ENCODE data around the gene RFTN1.

Gene RFTN1

DNA sequence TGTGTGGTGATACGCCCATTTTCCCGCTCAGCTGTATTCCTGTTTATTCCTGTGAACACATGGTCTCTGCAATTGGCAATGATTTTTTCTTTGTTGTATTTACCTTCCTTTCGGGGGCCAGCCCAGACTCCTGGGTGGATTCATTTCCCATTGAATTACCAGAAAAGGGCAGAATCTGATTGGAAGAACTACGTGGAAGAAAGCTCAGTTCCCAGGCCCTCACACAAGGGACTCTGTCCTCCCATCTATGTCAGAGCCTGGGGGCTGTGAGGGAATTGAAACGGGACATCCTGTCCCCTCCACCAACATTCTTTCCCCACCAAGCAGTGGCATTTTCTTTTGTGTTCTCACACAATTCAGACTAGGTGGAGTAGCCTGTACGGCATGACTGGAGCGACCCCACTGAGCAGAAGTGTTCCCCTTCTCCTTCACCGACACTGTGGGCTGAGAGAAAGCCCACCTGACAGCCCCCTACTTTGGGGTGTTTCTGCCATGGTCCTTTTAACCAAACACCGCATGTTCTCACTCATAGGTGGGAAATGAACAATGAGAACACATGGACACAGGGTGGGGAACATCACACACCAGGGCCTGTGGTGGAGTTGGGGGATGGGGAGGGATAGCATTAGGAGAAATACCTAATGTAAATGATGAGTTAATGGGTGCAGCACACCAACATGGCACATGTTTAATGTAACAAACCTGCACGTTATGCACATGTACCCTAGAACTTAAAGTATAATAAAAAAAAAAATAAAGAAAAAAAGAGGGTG is 32.1 kb upstream of the RFTN1 start:
- Histone ChIP-seq H2BK15ac (replicated peaks; ENCODE audit: low read depth) (no peak overlapping the region), H3K23ac (ENCODE audit: low read length) (no peak overlapping the region), H3K18ac (ENCODE audit: low read length) (no peak overlapping the region), H4K5ac (ENCODE audit: low read length) (no peak overlapping the region), H2BK5ac (ENCODE audit: low read length) (no peak overlapping the region), H3K4me1 (ENCODE audit: control insufficient read depth, low read depth, low read length) (no peaks in the 10 kb centered on the region), H2BK120ac (ENCODE audit: low read depth, low read length) (no peak overlapping the region), H3K56ac (ENCODE audit: low read length) (no peak overlapping the region), H3K36me3 (ENCODE audit: control insufficient read depth, insufficient read depth, low read length) (no peaks in the 10 kb centered on the region), H3K4me3 (ENCODE audit: low read length) (no peak overlapping the region), H3K9ac (ENCODE audit: low read length) (no peak overlapping the region), H3K27ac (ENCODE audit: low read depth, low read length) (no peak overlapping the region), H3K27me3 (ENCODE audit: insufficient read depth, low read length, poor library complexity) (no peaks in the 10 kb centered on the region), H4K8ac (ENCODE audit: low read depth, low read length) (no peak overlapping the region), H3K4me2 (ENCODE audit: low read length) (no peak overlapping the region), H3K4ac (ENCODE audit: low read depth, low read length) (no peak overlapping the region), H3K79me2 (ENCODE audit: control insufficient read depth, insufficient read depth, low read length) (no peaks in the 10 kb centered on the region), H3K79me1 (ENCODE audit: low read length) (no peaks in the 10 kb centered on the region), H2AK5ac (ENCODE audit: low read length) (no peak overlapping the region)
- DNase-seq, result peak; percentile 16
- no CpG with 5 or more reads among the region's 10 CpGs for WGBS (ENCODE audit: extremely low coverage, insufficient coverage, low lambda C conversion rate)

DNA sequence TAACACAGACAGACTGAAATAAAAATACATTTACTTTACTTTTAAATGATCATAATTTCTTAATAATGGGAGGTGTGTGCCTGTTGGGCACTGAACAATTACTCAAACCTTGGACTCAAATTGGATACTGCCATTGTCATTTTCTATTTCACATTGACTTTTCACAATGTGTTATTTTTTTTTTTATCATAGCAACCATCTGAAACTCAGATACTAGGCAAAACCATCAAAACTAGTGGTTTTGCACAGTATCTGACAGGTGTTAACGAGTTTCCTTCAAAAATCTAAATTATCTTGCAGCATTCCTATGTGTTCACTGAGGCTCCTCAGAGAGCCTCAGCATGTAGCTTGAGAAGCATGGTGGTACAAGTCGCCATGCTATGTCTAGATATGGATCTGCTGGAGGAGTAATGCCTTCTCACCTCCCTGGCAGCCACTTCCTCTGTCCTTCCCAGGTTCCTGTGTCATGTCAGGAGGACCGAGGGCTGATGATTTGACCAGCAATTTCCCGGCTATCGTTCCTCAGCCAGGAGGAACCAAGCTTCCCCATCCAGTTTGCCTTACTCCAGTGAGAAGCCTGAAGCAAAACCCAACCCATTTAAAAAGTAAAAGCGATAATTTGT is 29.9 kb upstream of the RFTN1 start:
- no CpG with 5 or more reads among the region's 6 CpGs for WGBS (ENCODE audit: extremely low coverage, insufficient coverage, low lambda C conversion rate)
- H3K4me3 ChIP-seq (ENCODE audit: low read length), result no peak overlapping the region
- no peaks in the 10 kb centered on the region for H3K79me2 ChIP-seq (ENCODE audit: control insufficient read depth, insufficient read depth, low read length)
- H3K23ac ChIP-seq (ENCODE audit: low read length), result no peak overlapping the region
- H3K27me3 ChIP-seq (ENCODE audit: insufficient read depth, low read length, poor library complexity), result no peaks in the 10 kb centered on the region
- H2BK120ac ChIP-seq (ENCODE audit: low read depth, low read length), result no peak overlapping the region
- H3K4me1 ChIP-seq (ENCODE audit: control insufficient read depth, low read depth, low read length), result no peaks in the 10 kb centered on the region
- H3K27ac ChIP-seq (ENCODE audit: low read depth, low read length), result no peak overlapping the region
- H3K9ac ChIP-seq (ENCODE audit: low read length), result no peak overlapping the region
- no peak overlapping the region for H3K18ac ChIP-seq (ENCODE audit: low read length)
- no peak overlapping the region for H4K8ac ChIP-seq (ENCODE audit: low read depth, low read length)
- H2AK5ac ChIP-seq (ENCODE audit: low read length), result no peak overlapping the region
- H2BK5ac ChIP-seq (ENCODE audit: low read length), result no peak overlapping the region
- no peak overlapping the region for H3K4me2 ChIP-seq (ENCODE audit: low read length)
- H3K36me3 ChIP-seq (ENCODE audit: control insufficient read depth, insufficient read depth, low read length), result no peaks in the 10 kb centered on the region
- no peak overlapping the region for H3K4ac ChIP-seq (ENCODE audit: low read depth, low read length)
- no peak overlapping the region for H4K5ac ChIP-seq (ENCODE audit: low read length)
- no peak overlapping the region for H2BK15ac ChIP-seq (replicated peaks; ENCODE audit: low read depth)
- no peaks in the 10 kb centered on the region for H3K79me1 ChIP-seq (ENCODE audit: low read length)
- DNase-seq, result peak; percentile 27
- H3K56ac ChIP-seq (ENCODE audit: low read length), result no peak overlapping the region

DNA sequence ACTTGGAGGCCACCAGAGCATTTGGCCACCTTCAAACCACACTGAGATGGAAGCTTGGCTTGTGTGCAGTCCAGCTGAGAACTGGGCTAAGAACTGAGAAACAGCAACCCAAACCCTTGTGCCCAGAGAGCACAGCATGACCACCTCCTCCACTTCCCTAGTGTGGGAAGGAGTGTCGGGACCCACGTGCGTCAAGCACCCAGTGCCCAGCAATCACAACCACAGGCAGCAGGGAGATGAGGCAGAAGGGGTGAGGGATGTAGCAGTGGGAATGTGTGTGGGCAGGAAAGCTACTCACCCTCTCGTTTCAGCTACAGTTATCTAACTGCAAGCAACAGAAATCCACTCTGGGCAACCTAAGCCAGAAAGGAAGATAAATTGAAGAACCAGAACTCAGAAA is 25.0 kb upstream of the RFTN1 start:
- Histone ChIP-seq H3K18ac (ENCODE audit: low read length) (no peak overlapping the region), H3K27me3 (ENCODE audit: insufficient read depth, low read length, poor library complexity) (no peaks in the 10 kb centered on the region), H2BK120ac (ENCODE audit: low read depth, low read length) (no peak overlapping the region), H4K8ac (ENCODE audit: low read depth, low read length) (no peak overlapping the region), H3K23ac (ENCODE audit: low read length) (no peak overlapping the region), H3K79me1 (ENCODE audit: low read length) (no peaks in the 10 kb centered on the region), H3K79me2 (ENCODE audit: control insufficient read depth, insufficient read depth, low read length) (no peaks in the 10 kb centered on the region), H3K4me2 (ENCODE audit: low read length) (no peak overlapping the region), H3K4ac (ENCODE audit: low read depth, low read length) (no peak overlapping the region), H3K4me1 (ENCODE audit: control insufficient read depth, low read depth, low read length) (peaks cover 5% of the 10 kb centered on the region), H2BK5ac (ENCODE audit: low read length) (no peak overlapping the region), H2AK5ac (ENCODE audit: low read length) (no peak overlapping the region), H3K4me3 (ENCODE audit: low read length) (no peak overlapping the region), H3K27ac (ENCODE audit: low read depth, low read length) (no peak overlapping the region), H4K5ac (ENCODE audit: low read length) (no peak overlapping the region), H3K36me3 (ENCODE audit: control insufficient read depth, insufficient read depth, low read length) (no peaks in the 10 kb centered on the region), H2BK15ac (replicated peaks; ENCODE audit: low read depth) (no peak overlapping the region), H3K56ac (ENCODE audit: low read length) (no peak overlapping the region), H3K9ac (ENCODE audit: low read length) (no peak overlapping the region)
- WGBS (ENCODE audit: extremely low coverage, insufficient coverage, low lambda C conversion rate), result no CpG with 5 or more reads among the region's 4 CpGs
- no peak for DNase-seq

DNA sequence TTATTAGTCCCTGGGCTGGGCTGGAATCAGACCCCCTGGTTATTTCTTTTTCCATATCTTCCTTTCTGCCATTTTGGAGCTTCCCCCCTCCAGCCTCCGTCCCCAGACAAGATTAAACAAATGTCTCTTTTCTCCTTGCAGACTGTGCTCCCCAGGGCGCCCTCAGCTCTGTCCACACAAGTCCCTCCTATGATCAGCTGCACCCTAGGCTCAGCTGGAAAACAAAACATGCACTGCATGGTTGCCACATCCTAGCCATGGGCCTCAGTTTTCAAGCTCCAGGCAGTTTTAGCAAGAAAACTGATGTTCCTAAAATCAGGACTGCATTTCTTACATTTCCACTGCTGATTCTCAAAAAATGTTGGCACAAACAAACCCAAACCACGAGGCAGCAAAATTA is 23.5 kb upstream of the RFTN1 start:
- H3K9ac ChIP-seq (ENCODE audit: low read length), result no peak overlapping the region
- H3K4ac ChIP-seq (ENCODE audit: low read depth, low read length), result no peak overlapping the region
- H3K18ac ChIP-seq (ENCODE audit: low read length), result no peak overlapping the region
- H2BK120ac ChIP-seq (ENCODE audit: low read depth, low read length), result no peak overlapping the region
- H3K27me3 ChIP-seq (ENCODE audit: insufficient read depth, low read length, poor library complexity), result no peaks in the 10 kb centered on the region
- H3K27ac ChIP-seq (ENCODE audit: low read depth, low read length), result no peak overlapping the region
- no peak overlapping the region for H4K8ac ChIP-seq (ENCODE audit: low read depth, low read length)
- H2AK5ac ChIP-seq (ENCODE audit: low read length), result no peak overlapping the region
- peaks cover 5% of the 10 kb centered on the region for H3K4me1 ChIP-seq (ENCODE audit: control insufficient read depth, low read depth, low read length)
- H3K36me3 ChIP-seq (ENCODE audit: control insufficient read depth, insufficient read depth, low read length), result no peaks in the 10 kb centered on the region
- H3K79me1 ChIP-seq (ENCODE audit: low read length), result no peaks in the 10 kb centered on the region
- no peak overlapping the region for H3K56ac ChIP-seq (ENCODE audit: low read length)
- no peak overlapping the region for H4K5ac ChIP-seq (ENCODE audit: low read length)
- no peak for DNase-seq
- no peak overlapping the region for H2BK15ac ChIP-seq (replicated peaks; ENCODE audit: low read depth)
- H3K79me2 ChIP-seq (ENCODE audit: control insufficient read depth, insufficient read depth, low read length), result no peaks in the 10 kb centered on the region
- H3K23ac ChIP-seq (ENCODE audit: low read length), result no peak overlapping the region
- H3K4me3 ChIP-seq (ENCODE audit: low read length), result no peak overlapping the region
- no peak overlapping the region for H3K4me2 ChIP-seq (ENCODE audit: low read length)
- H2BK5ac ChIP-seq (ENCODE audit: low read length), result no peak overlapping the region
- no CpG with 5 or more reads among the region's 3 CpGs for WGBS (ENCODE audit: extremely low coverage, insufficient coverage, low lambda C conversion rate)

DNA sequence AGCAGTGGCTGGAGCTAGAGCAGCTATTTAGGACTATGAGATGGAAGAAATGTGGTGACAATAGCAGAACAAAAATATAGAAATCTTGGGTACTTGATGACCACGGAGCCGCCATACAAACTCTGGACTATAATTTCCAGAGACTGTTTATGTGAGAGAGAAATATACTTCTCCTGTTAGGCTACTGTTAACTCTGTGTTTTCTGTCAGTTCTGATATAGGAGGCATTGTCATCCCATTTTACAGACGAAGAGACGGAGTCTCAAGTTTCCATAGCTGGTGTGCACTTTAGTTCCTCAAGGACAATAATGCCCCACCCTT is 22.8 kb upstream of the RFTN1 start:
- WGBS (ENCODE audit: extremely low coverage, insufficient coverage, low lambda C conversion rate), result no CpG with 5 or more reads among the region's 4 CpGs

More for the DNA sequence above, 22.8 kb upstream of the RFTN1 start:
- Histone ChIP-seq H4K5ac (ENCODE audit: low read length) (no peak overlapping the region), H3K9ac (ENCODE audit: low read length) (no peak overlapping the region), H3K36me3 (ENCODE audit: control insufficient read depth, insufficient read depth, low read length) (no peaks in the 10 kb centered on the region), H3K27ac (ENCODE audit: low read depth, low read length) (no peak overlapping the region), H3K4me1 (ENCODE audit: control insufficient read depth, low read depth, low read length) (peaks cover 5% of the 10 kb centered on the region), H3K79me1 (ENCODE audit: low read length) (no peaks in the 10 kb centered on the region), H4K8ac (ENCODE audit: low read depth, low read length) (no peak overlapping the region), H3K4me3 (ENCODE audit: low read length) (no peak overlapping the region), H2AK5ac (ENCODE audit: low read length) (no peak overlapping the region), H2BK120ac (ENCODE audit: low read depth, low read length) (no peak overlapping the region), H3K23ac (ENCODE audit: low read length) (no peak overlapping the region), H3K4ac (ENCODE audit: low read depth, low read length) (no peak overlapping the region), H3K27me3 (ENCODE audit: insufficient read depth, low read length, poor library complexity) (no peaks in the 10 kb centered on the region), H3K18ac (ENCODE audit: low read length) (no peak overlapping the region), H3K4me2 (ENCODE audit: low read length) (no peak overlapping the region), H3K56ac (ENCODE audit: low read length) (no peak overlapping the region), H2BK15ac (replicated peaks; ENCODE audit: low read depth) (no peak overlapping the region), H3K79me2 (ENCODE audit: control insufficient read depth, insufficient read depth, low read length) (no peaks in the 10 kb centered on the region), H2BK5ac (ENCODE audit: low read length) (no peak overlapping the region)
- DNase-seq, result no peak
